Endothelial cell (in vitro differentiated cells): ENCODE results near the gene SLC35A3. TPM values are rescaled to one million over a fixed set of nuclear protein-coding genes. Genes with fewer than 3 reads are reported as not detected.

Experiments
- DNase-seq: peaks from one replicate; pipeline ENCODE4 v3.0.0; 2021; ENCODE audit warnings: low spot score
- H3K27ac Mint-ChIP-seq: one replicate; pipeline ENCODE4 v1.8.0; 2021; ENCODE audit warnings: mixed read lengths, inconsistent platforms; ENCODE audit not compliant: unreplicated experiment
- H3K27me3 Mint-ChIP-seq: one replicate; pipeline ENCODE4 v1.8.0; 2021; ENCODE audit warnings: mild to moderate bottlenecking, moderate library complexity, mixed read lengths, inconsistent platforms; ENCODE audit not compliant: unreplicated experiment
- H3K36me3 Mint-ChIP-seq: one replicate; pipeline ENCODE4 v1.8.0; 2021; ENCODE audit warnings: mild to moderate bottlenecking, low read depth, mixed read lengths, inconsistent platforms; ENCODE audit not compliant: unreplicated experiment
- H3K4me1 Mint-ChIP-seq: one replicate; pipeline ENCODE4 v1.8.0; 2021; ENCODE audit warnings: mild to moderate bottlenecking, mixed read lengths, inconsistent platforms; ENCODE audit not compliant: unreplicated experiment
- H3K4me3 Mint-ChIP-seq: one replicate; pipeline ENCODE4 v1.8.0; 2021; ENCODE audit warnings: mild to moderate bottlenecking, mixed read lengths, inconsistent platforms; ENCODE audit not compliant: unreplicated experiment
- H3K9me3 Mint-ChIP-seq: one replicate; pipeline ENCODE4 v1.8.0; 2021; ENCODE audit warnings: mixed read lengths, inconsistent platforms; ENCODE audit not compliant: unreplicated experiment
- total RNA-seq: library from RNA; stranded (reverse); fragmentation: NEBNext Ultra II Directional; extraction: Animal tissue kit (Norgen Biotek cat#: 25700); gene quantifications from one replicate; pipeline ENCODE4 v1.2.1, GENCODE V29; 2021; ENCODE audit not compliant: unreplicated experiment
- TF ChIP-seq, protein P1 (sequence below): fragments of 200-600 bp; sonication (generic); IDR thresholded peaks from one replicate; pipeline ENCODE4 v1.5.0; 2021; ENCODE audit warnings: antibody characterized with exemption; ENCODE audit not compliant: unreplicated experiment

SLC35A3 gene
- total RNA-seq, 1 donor from 2014 or later = 19.0 TPM

DNA sequence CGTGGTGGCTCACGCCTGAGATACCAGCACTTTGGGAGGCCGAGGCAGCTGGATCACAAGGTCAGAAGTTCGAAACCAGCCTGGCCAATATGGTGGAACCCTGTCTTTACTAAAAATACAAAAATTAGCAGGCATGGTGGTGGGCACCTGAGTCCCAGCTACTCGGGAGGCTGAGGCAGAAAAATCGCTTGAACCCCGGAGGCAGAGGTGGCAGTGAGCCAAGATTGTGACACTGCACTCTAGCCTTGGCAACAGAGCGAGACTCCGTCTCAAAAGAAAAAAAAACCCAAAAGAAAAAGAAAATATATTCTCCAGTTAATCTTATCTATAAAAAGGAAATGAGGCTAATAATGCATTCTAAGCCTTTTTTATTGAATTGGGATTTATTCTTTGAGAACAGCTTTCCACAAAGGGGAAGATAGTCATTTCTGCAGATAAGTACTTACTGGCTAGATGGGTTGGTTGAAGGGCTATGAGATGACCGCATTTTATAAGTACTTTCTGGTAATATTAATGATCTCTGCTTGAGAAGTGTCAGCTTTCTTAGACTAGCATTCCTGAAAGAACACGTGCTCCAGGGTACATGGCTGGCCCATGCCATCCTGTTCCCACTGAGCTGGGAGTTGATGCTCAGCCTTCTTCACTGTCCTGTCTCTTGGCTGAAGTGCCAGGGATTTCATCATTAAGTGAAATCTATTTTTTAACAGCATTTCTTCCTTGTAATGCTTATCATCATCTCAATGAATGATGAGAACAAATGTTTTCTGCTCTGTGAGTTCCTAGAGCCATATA is 105.0 kb downstream of the SLC35A3 start:
- no peak for DNase-seq
- no peaks in the 10 kb centered on the region for H3K9me3 Mint-ChIP-seq
- peak overlapping the region; percentile 63 for H3K27ac Mint-ChIP-seq
- peaks cover 5% of the 10 kb centered on the region for H3K27me3 Mint-ChIP-seq
- TF ChIP-seq, protein P1, sequence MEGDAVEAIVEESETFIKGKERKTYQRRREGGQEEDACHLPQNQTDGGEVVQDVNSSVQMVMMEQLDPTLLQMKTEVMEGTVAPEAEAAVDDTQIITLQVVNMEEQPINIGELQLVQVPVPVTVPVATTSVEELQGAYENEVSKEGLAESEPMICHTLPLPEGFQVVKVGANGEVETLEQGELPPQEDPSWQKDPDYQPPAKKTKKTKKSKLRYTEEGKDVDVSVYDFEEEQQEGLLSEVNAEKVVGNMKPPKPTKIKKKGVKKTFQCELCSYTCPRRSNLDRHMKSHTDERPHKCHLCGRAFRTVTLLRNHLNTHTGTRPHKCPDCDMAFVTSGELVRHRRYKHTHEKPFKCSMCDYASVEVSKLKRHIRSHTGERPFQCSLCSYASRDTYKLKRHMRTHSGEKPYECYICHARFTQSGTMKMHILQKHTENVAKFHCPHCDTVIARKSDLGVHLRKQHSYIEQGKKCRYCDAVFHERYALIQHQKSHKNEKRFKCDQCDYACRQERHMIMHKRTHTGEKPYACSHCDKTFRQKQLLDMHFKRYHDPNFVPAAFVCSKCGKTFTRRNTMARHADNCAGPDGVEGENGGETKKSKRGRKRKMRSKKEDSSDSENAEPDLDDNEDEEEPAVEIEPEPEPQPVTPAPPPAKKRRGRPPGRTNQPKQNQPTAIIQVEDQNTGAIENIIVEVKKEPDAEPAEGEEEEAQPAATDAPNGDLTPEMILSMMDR = no peak
- peak overlapping the region; percentile 33 for H3K4me3 Mint-ChIP-seq
- H3K4me1 Mint-ChIP-seq = no peaks in the 10 kb centered on the region
- peaks cover 45% of the 10 kb centered on the region for H3K36me3 Mint-ChIP-seq

GRCh38 chr1:100075773-100076172 is 106.0 kb downstream of the SLC35A3 start:
- TF ChIP-seq, protein P1 = no peak
- no peak for DNase-seq
- Mint-ChIP-seq H3K4me3 (no peak overlapping the region), H3K27ac (no peak overlapping the region), H3K27me3 (peaks cover 2% of the 10 kb centered on the region), H3K36me3 (peaks cover 40% of the 10 kb centered on the region), H3K9me3 (no peaks in the 10 kb centered on the region), H3K4me1 (no peaks in the 10 kb centered on the region)

- no peaks in the 10 kb centered on the region for H3K4me1 Mint-ChIP-seq
- TF ChIP-seq, protein P1 = no peak
- no peak for DNase-seq
- peaks cover 37% of the 10 kb centered on the region for H3K36me3 Mint-ChIP-seq
- peaks cover 2% of the 10 kb centered on the region for H3K27me3 Mint-ChIP-seq
- no peak overlapping the region for H3K4me3 Mint-ChIP-seq
- H3K27ac Mint-ChIP-seq = no peak overlapping the region
- H3K9me3 Mint-ChIP-seq = no peaks in the 10 kb centered on the region
Measured at GRCh38 chr1:100076319-100076718, 106.5 kb downstream of the SLC35A3 start.

DNA sequence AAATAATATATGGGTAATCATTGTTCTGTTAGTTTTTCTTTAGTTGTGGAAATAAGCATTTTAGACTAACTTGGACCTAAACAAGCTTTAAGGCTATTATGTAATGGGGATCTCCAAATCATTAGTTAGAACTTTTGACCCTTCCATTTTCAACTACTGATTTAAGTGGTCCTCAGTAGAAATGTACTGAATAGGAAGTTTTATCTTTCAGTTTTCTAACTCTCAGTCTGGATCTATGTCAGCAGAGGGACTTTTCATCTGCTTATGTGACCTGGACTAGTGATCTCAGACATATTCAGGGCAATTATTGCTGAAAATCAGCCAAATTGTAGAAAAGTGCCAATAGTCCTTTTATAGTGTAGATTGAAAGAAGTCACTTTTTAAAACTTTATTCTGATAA is 106.9 kb downstream of the SLC35A3 start:
- Mint-ChIP-seq H3K36me3 (peaks cover 33% of the 10 kb centered on the region), H3K27ac (no peak overlapping the region)
- DNase-seq = no peak

DNA sequence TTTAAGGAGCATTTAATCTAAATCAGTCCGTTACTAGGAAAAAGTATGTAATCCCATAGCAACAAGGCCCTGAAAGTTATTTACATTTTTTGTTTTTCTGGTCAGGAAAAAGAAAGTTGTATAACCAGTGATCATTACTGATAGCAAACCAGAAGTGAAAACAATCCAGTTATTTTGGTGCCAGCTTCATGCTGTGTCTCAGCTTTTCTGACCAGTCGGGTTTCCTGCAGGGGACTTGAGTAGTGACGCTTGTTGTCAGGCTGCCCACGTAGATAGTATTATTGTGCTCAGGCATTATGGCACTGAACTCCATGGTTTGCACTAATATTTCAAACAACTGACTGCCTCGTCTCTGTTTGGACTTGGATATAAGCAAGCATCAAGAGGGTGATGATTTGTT is 107.7 kb downstream of the SLC35A3 start:
- no peaks in the 10 kb centered on the region for H3K27me3 Mint-ChIP-seq
- no peak overlapping the region for H3K4me3 Mint-ChIP-seq
- DNase-seq = no peak
- TF ChIP-seq, protein P1 = no peak
- peak overlapping the region; percentile 8 for H3K27ac Mint-ChIP-seq
- H3K9me3 Mint-ChIP-seq = no peaks in the 10 kb centered on the region
- H3K4me1 Mint-ChIP-seq = no peaks in the 10 kb centered on the region
- peaks cover 28% of the 10 kb centered on the region for H3K36me3 Mint-ChIP-seq

More for the DNA sequence above, 106.9 kb downstream of the SLC35A3 start:
- Mint-ChIP-seq H3K27me3 (peaks cover under 1% of the 10 kb centered on the region), H3K4me1 (no peaks in the 10 kb centered on the region), H3K4me3 (no peak overlapping the region), H3K9me3 (no peaks in the 10 kb centered on the region)
- TF ChIP-seq, protein P1 = no peak
